ENCODE data around the gene CRYBG1. TPM values are rescaled to one million over a fixed set of nuclear protein-coding genes. Genes with fewer than 3 reads are reported as not detected.
"Not testable (repeated sequence)": the region's sequence is repeated elsewhere in the genome, so short reads cannot be mapped to it uniquely, and the experiment has no call there.

The CRYBG1 gene
- total RNA-seq, 1 donor from 2014 or later = 3.9 TPM

- no peak for TF ChIP-seq CTCF (IDR thresholded peaks at IDR 0.05)
These were observed 197.8 kb downstream of the CRYBG1 start for GRCh38 chr6:106558364-106558763.

GRCh38 chr6:106559659-106560058 is 199.1 kb downstream of the CRYBG1 start:
- H3K9me3 Mint-ChIP-seq (ENCODE audit: low read depth); H3K4me3 Mint-ChIP-seq (ENCODE audit: unreplicated experiment); H3K36me3 Mint-ChIP-seq (ENCODE audit: low read depth); H3K4me1 Mint-ChIP-seq (ENCODE audit: low read depth); H3K27ac Mint-ChIP-seq (ENCODE audit: unreplicated experiment); DNase-seq (ENCODE audit: low spot score); H3K27me3 Mint-ChIP-seq (ENCODE audit: low read depth): not testable (repeated sequence)

More at GRCh38 chr6:106558364-106558763, 197.8 kb downstream of the CRYBG1 start:
- Mint-ChIP-seq H3K36me3 (ENCODE audit: low read depth) (no peaks in the 10 kb centered on the region), H3K9me3 (ENCODE audit: low read depth) (no peaks in the 10 kb centered on the region), H3K4me3 (ENCODE audit: unreplicated experiment) (no peak overlapping the region), H3K27ac (ENCODE audit: unreplicated experiment) (no peak overlapping the region), H3K4me1 (ENCODE audit: low read depth) (peaks cover 2% of the 10 kb centered on the region), H3K27me3 (ENCODE audit: low read depth) (no peaks in the 10 kb centered on the region)
- no peak for DNase-seq (ENCODE audit: low spot score)

- no peak overlapping the region for H3K4me3 Mint-ChIP-seq (ENCODE audit: unreplicated experiment)
- H3K36me3 Mint-ChIP-seq (ENCODE audit: low read depth) = no peaks in the 10 kb centered on the region
- no peak overlapping the region for H3K27ac Mint-ChIP-seq (ENCODE audit: unreplicated experiment)
- H3K27me3 Mint-ChIP-seq (ENCODE audit: low read depth) = no peaks in the 10 kb centered on the region
- no peak for DNase-seq (ENCODE audit: low spot score)
- TF ChIP-seq CTCF (IDR thresholded peaks at IDR 0.05) = no peak
- peaks cover 2% of the 10 kb centered on the region for H3K4me1 Mint-ChIP-seq (ENCODE audit: low read depth)
- H3K9me3 Mint-ChIP-seq (ENCODE audit: low read depth) = no peaks in the 10 kb centered on the region
These were observed 200.6 kb downstream of the CRYBG1 start for GRCh38 chr6:106560996-106561685.

- Mint-ChIP-seq H3K27me3 (ENCODE audit: low read depth) (no peaks in the 10 kb centered on the region), H3K27ac (ENCODE audit: unreplicated experiment) (no peak overlapping the region)
These were observed 201.3 kb downstream of the CRYBG1 start for GRCh38 chr6:106561686-106562405.

GRCh38 chr6:106563614-106564013 is 203.1 kb downstream of the CRYBG1 start:
- Mint-ChIP-seq H3K4me3 (ENCODE audit: unreplicated experiment) (no peak overlapping the region), H3K36me3 (ENCODE audit: low read depth) (no peaks in the 10 kb centered on the region), H3K4me1 (ENCODE audit: low read depth) (peaks cover 7% of the 10 kb centered on the region), H3K27ac (ENCODE audit: unreplicated experiment) (no peak overlapping the region), H3K9me3 (ENCODE audit: low read depth) (no peaks in the 10 kb centered on the region), H3K27me3 (ENCODE audit: low read depth) (no peaks in the 10 kb centered on the region)
- no peak for TF ChIP-seq CTCF (IDR thresholded peaks at IDR 0.05)
- no peak for DNase-seq (ENCODE audit: low spot score)

More at GRCh38 chr6:106561686-106562405, 201.3 kb downstream of the CRYBG1 start:
- DNase-seq (ENCODE audit: low spot score) = no peak
- no peaks in the 10 kb centered on the region for H3K36me3 Mint-ChIP-seq (ENCODE audit: low read depth)
- peaks cover 7% of the 10 kb centered on the region for H3K4me1 Mint-ChIP-seq (ENCODE audit: low read depth)
- H3K9me3 Mint-ChIP-seq (ENCODE audit: low read depth) = no peaks in the 10 kb centered on the region
- H3K4me3 Mint-ChIP-seq (ENCODE audit: unreplicated experiment) = no peak overlapping the region
- no peak for TF ChIP-seq CTCF (IDR thresholded peaks at IDR 0.05)
